Measurements from ENCODE around the gene DBN1. TPM values are rescaled to one million over a fixed set of nuclear protein-coding genes. Genes with fewer than 3 reads are reported as not detected.

The DBN1 gene
- total RNA-seq, 1 experiment from 2014 or later: 195 TPM

DNA sequence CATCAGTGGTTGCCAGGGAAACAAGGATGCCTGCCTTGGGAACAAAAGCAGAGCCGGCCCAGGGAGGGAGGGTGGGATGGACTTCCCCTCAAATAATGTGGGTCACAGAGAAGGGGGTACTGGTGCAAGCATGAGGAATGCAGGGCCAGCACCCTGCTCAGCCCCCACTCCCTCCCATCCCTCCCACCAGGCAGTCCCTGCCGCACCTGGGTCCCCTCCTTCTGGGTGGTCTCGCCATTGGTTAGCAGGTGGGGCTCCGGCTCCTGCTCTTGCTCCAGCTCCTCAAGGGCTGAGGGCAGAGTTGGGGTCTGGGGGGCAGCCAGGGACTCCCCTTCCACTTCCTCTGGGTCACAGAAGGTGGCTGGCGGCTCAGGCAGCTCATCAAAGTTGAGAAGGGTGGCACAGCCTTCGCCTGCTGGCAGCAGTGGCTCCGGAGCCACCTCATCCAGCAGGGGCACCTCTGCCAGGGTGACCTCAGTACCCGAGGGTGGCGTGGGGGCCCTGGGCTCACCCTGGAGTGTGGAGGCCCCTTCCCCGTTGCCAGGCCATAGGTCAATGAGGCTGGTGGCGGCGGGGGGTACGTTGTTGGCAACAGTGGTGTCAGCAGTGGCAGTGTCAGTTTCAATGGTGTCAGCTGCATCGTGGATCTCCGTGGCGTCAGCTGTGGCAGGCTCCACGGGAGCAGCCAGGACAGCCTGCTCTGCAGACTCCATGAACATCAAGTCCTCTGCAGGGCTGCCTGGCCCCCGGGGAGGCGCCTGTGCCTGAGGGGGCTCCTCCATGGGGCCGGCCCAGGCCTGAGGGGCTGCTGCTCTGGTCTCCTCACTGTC lies 15.4 kb downstream of the DBN1 start:
- peaks cover 3% of the 10 kb centered on the region; the same call in 1 of the 2 replicates for H3K36me3 ChIP-seq (ENCODE audit: control insufficient read depth, insufficient read depth, low read length)
- peaks cover 21% of the 10 kb centered on the region for H3K4me1 ChIP-seq (ENCODE audit: control insufficient read depth, insufficient read depth, low read length)
- H3K27ac ChIP-seq (ENCODE audit: low read length): no peak overlapping the region
- ChIA-PET POLR2A (no interaction called here), CTCF (interaction anchor here (0.8 to 1.2 kb wide), 6 partner anchors 14 to 149 kb away, joined by 3 to 7 read pairs (median 4); no protein-coding TSS in a partner anchor)
- intact Hi-C loops (cut with micrococcal nuclease; ENCODE audit: unreplicated experiment): loop anchor here (2.0 to 10.0 kb wide), 2 partner anchors 55 to 143 kb away; partner anchors contain the start of gene MXD3
- no peaks in the 10 kb centered on the region for H3K27me3 ChIP-seq (ENCODE audit: control insufficient read depth, insufficient read depth, low read length)
- DNase-seq (ENCODE audit: low read depth, low spot score) (no peak), ATAC-seq (no peak)
- H3K9me3 ChIP-seq (ENCODE audit: control insufficient read depth, insufficient read depth, low read depth, low read length): no peaks in the 10 kb centered on the region
- BruUV-seq (replicated peaks): no TSS peak
- no peak overlapping the region for H3K4me3 ChIP-seq (ENCODE audit: low read depth in 2 of 2, low read length in 2 of 2)
- in situ Hi-C loops (cut with HindIII; ENCODE audit: low pct_unique_long_range_greater_than_20kb, low sequenced_read_pairs): no loop called here
- TF ChIP-seq, protein P1, sequence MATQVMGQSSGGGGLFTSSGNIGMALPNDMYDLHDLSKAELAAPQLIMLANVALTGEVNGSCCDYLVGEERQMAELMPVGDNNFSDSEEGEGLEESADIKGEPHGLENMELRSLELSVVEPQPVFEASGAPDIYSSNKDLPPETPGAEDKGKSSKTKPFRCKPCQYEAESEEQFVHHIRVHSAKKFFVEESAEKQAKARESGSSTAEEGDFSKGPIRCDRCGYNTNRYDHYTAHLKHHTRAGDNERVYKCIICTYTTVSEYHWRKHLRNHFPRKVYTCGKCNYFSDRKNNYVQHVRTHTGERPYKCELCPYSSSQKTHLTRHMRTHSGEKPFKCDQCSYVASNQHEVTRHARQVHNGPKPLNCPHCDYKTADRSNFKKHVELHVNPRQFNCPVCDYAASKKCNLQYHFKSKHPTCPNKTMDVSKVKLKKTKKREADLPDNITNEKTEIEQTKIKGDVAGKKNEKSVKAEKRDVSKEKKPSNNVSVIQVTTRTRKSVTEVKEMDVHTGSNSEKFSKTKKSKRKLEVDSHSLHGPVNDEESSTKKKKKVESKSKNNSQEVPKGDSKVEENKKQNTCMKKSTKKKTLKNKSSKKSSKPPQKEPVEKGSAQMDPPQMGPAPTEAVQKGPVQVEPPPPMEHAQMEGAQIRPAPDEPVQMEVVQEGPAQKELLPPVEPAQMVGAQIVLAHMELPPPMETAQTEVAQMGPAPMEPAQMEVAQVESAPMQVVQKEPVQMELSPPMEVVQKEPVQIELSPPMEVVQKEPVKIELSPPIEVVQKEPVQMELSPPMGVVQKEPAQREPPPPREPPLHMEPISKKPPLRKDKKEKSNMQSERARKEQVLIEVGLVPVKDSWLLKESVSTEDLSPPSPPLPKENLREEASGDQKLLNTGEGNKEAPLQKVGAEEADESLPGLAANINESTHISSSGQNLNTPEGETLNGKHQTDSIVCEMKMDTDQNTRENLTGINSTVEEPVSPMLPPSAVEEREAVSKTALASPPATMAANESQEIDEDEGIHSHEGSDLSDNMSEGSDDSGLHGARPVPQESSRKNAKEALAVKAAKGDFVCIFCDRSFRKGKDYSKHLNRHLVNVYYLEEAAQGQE (IDR thresholded peaks at IDR 0.05; ENCODE audit: insufficient read depth in 1 of 2, low read depth in 2 of 2, low read length in 1 of 2): no peak
- TF ChIP-seq SIN3A (IDR thresholded peaks at IDR 0.05; ENCODE audit: borderline replicate concordance, insufficient read depth, low read depth, low read length): no peak
- TF ChIP-seq POLR2AphosphoS5 (IDR thresholded peaks at IDR 0.05; ENCODE audit: low read depth, low read length): no peak
- no peak for TF ChIP-seq TCF7L2 (IDR thresholded peaks at IDR 0.05; ENCODE audit: low read depth, low read length)
- TF ChIP-seq, protein P2, sequence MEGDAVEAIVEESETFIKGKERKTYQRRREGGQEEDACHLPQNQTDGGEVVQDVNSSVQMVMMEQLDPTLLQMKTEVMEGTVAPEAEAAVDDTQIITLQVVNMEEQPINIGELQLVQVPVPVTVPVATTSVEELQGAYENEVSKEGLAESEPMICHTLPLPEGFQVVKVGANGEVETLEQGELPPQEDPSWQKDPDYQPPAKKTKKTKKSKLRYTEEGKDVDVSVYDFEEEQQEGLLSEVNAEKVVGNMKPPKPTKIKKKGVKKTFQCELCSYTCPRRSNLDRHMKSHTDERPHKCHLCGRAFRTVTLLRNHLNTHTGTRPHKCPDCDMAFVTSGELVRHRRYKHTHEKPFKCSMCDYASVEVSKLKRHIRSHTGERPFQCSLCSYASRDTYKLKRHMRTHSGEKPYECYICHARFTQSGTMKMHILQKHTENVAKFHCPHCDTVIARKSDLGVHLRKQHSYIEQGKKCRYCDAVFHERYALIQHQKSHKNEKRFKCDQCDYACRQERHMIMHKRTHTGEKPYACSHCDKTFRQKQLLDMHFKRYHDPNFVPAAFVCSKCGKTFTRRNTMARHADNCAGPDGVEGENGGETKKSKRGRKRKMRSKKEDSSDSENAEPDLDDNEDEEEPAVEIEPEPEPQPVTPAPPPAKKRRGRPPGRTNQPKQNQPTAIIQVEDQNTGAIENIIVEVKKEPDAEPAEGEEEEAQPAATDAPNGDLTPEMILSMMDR (IDR thresholded peaks at IDR 0.05): no peak

DNA sequence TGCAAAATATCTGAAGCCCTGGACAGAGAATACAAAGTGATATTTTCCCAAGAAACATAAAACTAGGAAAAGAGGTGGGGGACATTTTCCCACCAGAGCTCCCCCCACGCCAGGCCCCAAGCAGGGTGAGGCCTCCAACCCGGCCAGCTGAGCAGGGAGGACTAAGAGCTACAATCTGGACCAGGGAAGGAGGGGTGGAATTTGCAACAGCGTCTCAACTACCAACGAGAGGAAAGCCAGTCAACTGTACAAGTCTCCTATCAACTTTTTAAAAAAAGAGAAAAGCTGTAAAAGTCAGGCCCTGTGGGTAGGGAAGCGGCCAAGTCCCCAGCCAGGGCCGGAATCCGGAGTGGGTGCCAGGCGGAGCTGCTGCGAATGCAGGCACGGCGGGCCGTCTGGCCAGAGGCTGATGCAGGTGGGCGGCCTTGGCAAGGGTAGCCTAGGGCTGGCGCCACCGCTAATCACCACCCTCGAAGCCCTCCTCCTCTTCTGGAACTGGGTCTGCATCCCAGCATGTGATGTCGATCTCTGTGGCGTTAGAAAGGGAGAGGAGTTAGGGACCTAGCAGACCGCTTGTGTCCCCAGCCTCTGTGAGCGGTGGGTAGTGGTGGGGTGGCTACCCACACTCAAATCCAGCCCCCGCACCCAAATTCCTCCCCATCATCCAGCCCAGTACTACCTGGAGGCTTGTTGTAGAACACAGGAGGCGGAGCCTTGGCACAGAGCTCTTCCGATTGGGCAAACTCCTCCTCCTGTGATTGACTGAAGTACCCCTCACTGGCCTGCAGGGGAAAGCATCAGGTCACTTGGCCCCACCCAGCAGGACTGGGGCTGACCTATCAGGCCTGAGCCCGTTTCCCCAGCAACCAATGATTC lies 16.2 kb downstream of the DBN1 start:
- CTCF ChIA-PET: interaction anchor here (0.8 to 1.2 kb wide), 8 partner anchors 15 to 152 kb away, joined by 3 to 7 read pairs (median 3); no protein-coding TSS in a partner anchor
- Histone ChIP-seq H3K4me1 (ENCODE audit: control insufficient read depth, insufficient read depth, low read length) (peaks cover 28% of the 10 kb centered on the region), H3K4me3 (ENCODE audit: low read depth in 2 of 2, low read length in 2 of 2) (no peak overlapping the region), H3K27ac (ENCODE audit: low read length) (peak overlapping the region; percentile 66; the same call in 1 of the 2 replicates), H3K9me3 (ENCODE audit: control insufficient read depth, insufficient read depth, low read depth, low read length) (no peaks in the 10 kb centered on the region), H3K36me3 (ENCODE audit: control insufficient read depth, insufficient read depth, low read length) (peaks cover 3% of the 10 kb centered on the region; the same call in 1 of the 2 replicates), H3K27me3 (ENCODE audit: control insufficient read depth, insufficient read depth, low read length) (no peaks in the 10 kb centered on the region)
- ATAC-seq: peak; percentile 57
- TF ChIP-seq SIN3A (IDR thresholded peaks at IDR 0.05; ENCODE audit: borderline replicate concordance, insufficient read depth, low read depth, low read length) (no peak), POLR2AphosphoS5 (IDR thresholded peaks at IDR 0.05; ENCODE audit: low read depth, low read length) (peak; percentile 40; the same call in 1 of the 2 replicates)
- TF ChIP-seq, protein P2 (IDR thresholded peaks at IDR 0.05): no peak
- in situ Hi-C loops (cut with HindIII; ENCODE audit: low pct_unique_long_range_greater_than_20kb, low sequenced_read_pairs) (no loop called here), intact Hi-C loops (cut with micrococcal nuclease; ENCODE audit: unreplicated experiment) (loop anchor here (2.0 to 10.0 kb wide), 2 partner anchors 54 to 142 kb away; partner anchors contain the start of gene MXD3)
- peak; percentile 72 for DNase-seq (ENCODE audit: low read depth, low spot score)
- POLR2A ChIA-PET: no interaction called here
- TSS peak; percentile 88 for BruUV-seq (replicated peaks)
